ENCODE measurements around the gene ACOX1. TPM values are rescaled to one million over a fixed set of nuclear protein-coding genes. Genes with fewer than 3 reads are reported as not detected.

ACOX1 gene
- total RNA-seq, 1 donor from 2014 or later: 148 TPM

- DNase-seq (ENCODE audit: low spot score): no peak
Observed at GRCh38 chr17:75909812-75910274, 69.1 kb downstream of the ACOX1 start.

DNA sequence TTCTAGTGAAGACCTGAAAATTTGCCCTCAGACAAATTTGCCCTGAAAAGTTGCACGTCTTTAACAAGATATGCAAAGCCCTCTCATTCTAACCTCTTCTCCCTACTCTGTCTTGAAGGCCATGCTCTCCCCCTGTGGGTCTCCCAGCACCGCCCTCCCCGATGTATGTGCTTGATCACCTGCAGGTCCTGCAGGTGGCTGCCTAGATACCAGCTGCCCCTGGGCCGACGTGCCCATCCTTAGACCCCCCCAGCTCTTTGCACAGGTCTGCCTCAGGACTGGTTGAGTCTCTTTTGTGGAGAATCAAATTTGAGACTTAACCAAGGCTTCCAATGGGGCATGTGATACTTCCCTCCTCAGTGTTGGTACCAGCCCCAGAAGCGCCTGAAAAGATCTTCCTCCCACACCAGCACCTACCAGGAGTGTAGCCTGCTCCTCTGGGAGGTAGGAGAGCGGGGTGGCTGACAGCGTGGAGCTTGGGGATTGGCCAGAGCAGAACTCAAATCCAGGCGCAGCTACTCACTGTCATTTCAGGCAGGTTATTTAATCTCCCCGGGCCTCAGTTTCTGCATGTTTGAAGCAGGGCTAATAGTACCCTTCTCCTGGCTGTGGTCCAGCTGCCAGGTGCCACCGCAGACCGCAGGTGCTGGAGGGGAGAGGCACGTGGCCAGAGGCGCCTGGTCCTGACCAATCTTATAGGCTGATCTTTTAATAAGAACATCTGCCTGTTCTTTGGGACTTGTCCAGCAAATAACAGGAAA is 69.7 kb downstream of the ACOX1 start:
- DNase-seq (ENCODE audit: low spot score): no peak

DNA sequence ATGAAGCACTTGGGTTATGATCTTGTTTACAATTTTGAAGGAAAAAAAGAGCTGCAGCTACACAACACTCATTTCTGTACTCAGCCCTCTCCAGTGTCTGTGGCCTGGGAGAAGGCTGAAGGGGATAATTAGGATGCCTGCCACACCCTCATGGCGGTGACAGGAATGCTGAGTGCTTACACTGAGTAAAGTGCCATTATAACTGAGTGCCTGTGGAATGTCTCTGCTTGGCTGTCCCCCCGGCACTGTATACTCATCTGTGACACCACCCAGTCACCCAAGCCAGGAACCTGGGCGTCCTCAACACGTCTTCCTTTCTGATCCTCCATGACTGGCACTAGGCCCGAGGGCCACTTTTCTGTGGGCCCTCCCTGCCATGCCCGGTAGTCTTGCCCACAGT is 70.8 kb downstream of the ACOX1 start:
- DNase-seq (ENCODE audit: low spot score): no peak

- no peak for DNase-seq (ENCODE audit: low spot score)
Observed at GRCh38 chr17:75906143-75906884, 72.7 kb downstream of the ACOX1 start.

- DNase-seq (ENCODE audit: low spot score): peak; percentile 97
Observed at GRCh38 chr17:75904749-75905521, 74.0 kb downstream of the ACOX1 start, which contains the start of gene MRPL38. Gene MRPL38 (minus strand): TSS chr17:75904884. CDS start chr17:75904875, 9 bp downstream.

DNA sequence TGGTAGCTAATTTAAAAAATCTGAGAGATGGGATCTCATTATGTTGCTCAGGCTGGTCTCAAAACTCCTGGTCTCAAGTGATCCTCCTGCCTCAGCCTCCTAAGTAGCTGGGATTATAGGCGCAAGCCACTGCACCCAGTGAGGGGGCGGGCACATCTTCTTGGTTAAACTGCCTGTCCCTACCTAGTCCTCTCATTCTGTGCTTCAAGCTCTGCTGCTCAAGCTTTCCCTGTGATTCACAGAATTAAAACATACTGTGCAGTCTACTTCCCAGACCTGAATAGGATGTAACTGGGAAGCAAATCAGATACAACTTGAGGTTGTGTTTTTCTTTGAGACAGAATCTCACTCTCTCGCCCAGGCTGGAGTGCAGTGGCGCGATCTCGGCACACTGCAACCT is 76.6 kb downstream of the ACOX1 start:
- DNase-seq (ENCODE audit: low spot score): no peak

DNA sequence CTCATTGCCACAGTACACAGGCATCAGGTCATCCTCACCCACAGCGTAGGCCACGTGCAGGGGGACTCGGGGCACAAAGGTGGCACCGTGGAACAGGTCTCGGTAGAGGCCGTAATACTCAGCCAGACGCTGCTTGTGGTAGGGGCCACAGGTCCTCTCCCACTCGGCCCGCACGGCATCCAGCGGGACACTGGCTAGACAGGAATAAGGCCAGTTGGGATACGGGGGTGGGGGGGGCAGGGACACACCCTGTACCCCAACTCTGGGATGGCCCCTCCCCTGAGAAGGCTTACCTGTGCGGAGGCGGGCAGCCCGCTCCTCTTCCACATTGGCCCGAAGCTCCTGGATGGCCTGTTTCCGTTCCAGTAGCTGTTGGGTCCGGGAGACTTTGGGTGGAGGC is 77.2 kb downstream of the ACOX1 start:
- no peak for DNase-seq (ENCODE audit: low spot score)

- no peak for DNase-seq (ENCODE audit: low spot score)
Observed at GRCh38 chr17:75900691-75901533, 78.1 kb downstream of the ACOX1 start.

GRCh38 chr17:75899767-75900468 is 79.0 kb downstream of the ACOX1 start:
- no peak for DNase-seq (ENCODE audit: low spot score)

DNA sequence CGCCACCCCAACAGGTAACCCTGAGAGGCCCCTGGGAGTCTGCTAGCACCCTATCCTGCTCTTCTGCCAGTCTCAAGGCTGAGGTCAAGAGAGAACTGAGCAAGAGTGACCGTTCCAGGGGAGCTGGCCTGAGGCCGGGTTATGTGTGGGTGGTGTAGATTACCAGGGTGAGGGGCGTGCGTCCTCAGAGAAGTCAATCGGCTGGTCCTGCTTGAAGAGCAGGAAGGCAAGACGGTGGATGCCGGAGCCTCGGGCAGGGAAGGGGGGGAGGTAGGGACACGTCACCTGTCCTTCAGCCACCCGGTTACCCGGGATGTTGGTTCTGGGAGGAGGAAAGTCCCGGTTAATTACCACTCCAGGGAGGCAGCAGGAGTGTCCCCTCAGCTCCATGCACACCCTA is 79.6 kb downstream of the ACOX1 start:
- DNase-seq (ENCODE audit: low spot score): no peak

DNA sequence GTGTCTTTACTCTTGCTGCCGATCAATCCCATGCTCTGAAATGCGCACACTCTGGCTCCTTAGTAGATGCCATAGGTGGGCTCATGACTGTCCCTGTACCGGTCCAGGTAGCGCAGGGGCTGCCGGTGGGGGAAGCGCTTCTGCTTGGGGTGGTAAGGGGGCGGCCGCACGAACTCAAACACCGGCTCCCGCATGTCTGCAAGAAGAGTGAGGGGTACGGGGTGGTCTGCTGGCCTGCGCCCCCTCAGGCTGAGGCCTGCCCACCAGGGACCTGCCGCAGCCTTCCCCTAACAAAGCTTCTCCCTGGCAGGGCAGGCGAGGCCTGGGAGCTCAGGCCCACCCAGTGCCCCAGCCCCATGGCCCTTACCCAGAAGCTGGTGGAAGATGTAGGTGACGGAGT is 80.2 kb downstream of the ACOX1 start:
- no peak for DNase-seq (ENCODE audit: low spot score)

DNA sequence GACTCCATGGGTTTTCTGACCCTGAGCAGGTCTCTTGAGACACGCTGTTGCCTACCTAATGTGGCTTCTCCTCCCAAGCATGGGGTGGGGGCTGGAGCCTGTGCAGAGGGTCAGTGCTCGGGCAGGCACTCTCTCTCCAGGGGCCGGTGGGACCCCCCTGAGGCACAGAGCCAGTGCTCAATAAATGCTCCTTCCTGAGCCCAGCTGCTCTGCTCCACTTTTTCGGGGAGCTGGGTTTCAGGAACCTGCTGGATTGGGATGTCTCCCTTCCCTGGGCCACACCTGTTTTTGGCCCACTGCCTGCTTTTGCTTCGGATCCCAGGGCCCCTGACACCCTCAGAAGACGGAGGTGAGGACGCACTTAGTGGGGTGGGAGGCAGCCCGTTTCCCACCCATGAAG is 80.9 kb downstream of the ACOX1 start:
- DNase-seq (ENCODE audit: low spot score): no peak

DNA sequence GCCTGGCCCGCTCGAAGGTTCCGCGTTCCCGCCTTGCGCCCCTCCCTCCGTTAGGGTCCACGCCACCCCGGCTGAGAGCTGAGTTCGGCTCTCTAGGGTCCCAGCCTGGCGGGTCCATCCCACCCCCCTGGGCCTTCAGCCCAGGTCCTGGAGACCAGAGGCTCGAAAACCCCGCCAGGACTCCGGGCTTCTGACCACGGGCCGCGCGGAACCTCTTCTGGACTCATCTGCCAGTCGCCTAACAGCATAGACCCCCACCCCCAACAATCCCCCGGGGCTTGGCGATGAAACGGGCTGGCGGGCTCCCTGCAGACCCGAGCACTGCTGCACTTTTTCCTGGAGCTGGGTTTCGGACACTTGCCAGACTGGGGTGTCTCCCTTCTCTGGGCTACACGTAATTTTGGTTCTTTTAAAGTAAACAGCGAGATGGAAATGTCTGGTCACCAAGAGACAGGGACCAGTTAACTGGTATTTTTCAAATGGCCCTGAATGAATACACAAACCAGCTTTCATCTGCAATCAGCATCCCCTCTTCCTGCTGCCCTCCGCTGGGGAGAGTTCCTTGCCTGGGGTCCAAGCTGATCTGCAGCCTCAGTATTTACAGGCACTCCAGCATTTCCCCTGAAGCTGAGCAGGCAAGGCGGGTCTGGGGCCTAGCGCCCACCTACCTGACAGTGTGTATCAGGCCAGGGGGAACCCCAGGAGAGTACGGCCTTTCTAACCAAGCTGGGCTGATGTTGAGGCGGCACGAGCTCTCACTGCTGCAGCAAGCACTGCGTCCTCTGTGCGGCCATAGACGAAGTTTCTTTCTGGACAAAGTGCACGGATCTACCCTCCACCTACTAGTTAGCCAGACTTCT is 81.6 kb downstream of the ACOX1 start:
- no peak for DNase-seq (ENCODE audit: low spot score)

GRCh38 chr17:75896415-75897159 is 82.4 kb downstream of the ACOX1 start, which contains the start of gene TRIM65:
Gene TRIM65 (minus strand): TSS chr17:75896951. CDS start chr17:75896937, 14 bp downstream.
- DNase-seq (ENCODE audit: low spot score): peak; percentile 97

DNA sequence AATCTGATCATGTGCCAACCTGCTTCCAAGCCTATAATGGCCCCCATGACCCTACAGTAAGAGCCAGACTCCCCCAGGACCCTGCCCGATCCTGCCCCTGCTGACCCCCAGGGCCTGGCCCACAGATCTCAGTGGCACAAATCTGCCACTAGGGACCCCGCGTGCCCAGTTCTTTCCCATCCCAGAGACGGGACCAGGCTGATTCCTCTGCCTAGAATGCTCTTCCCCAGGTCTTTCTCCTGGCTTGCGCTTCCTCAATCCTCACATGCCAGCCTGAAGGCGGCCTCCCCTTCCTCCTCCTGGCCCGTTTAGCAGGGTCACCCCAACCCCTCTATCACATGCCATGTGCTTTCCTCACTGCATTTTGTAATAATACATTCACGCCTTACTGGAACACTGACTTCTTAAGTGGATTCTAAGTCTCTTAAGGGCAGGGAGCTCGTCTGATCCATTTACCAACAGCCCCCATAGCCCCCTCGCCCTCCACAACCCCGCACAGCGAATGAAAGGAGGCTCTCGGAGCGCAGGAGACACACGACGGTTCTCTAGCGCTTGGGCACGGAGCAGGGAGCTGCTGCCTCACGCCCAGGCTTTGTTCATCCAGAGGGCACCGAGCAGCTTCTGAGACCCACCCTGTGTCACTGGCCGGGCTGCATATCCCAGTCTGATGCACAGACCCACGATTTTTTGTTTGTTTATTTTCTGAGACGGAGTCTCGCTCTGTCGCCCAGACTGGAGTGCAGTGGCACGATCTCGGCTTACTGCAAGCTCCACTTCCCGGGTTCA is 83.4 kb downstream of the ACOX1 start:
- no peak for DNase-seq (ENCODE audit: low spot score)

DNA sequence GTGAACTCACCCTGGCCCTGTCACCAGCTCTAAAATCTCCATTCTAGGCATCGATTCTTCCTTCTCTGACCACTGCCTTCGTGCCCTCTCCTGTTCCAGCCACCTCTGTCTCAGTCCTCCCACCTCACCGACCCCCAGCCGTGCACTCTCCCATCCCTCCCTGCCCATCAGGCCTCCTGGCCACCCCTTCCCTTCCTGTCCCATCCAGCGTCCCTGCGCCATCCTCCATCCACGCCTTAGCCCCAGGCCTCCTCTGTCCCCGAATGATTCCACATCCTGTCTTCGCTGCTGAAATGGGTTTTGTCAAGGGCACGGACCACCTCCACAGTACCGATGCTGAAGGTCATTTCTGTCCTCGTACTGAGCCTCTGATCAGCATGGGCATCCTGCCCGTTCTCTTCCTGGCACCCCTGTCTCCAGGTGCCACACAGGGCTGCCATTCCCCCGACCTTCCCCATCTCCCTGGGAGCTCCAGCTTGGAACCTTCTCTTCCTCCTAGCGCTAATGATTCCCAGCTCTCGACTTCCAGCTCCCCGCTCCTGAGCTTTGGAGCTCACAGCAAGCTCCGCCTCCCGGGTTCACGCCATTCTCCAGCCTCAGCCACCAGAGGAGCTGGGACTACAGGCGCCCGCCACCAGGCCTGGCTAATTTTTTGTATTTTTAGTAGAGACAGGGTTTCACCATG is 84.8 kb downstream of the ACOX1 start:
- DNase-seq (ENCODE audit: low spot score): no peak

Measured in mesenteric fat pad (tissue), 1 donor.